ENCODE results near the gene LPAR3.

GRCh38 chr1:84810343-84810742, 82.7 kb downstream of the LPAR3 start:
- TF ChIP-seq ZNF24 (IDR thresholded peaks at IDR 0.05) (no peak), CREM (IDR thresholded peaks at IDR 0.05) (no peak), CREM (CRISPR knock-in tag; IDR thresholded peaks at IDR 0.05) (no peak), ZNF274 (CRISPR knock-in tag; IDR thresholded peaks at IDR 0.05) (no peak), NFAT5 (CRISPR knock-in tag; IDR thresholded peaks at IDR 0.05) (no peak), ZNF766 (CRISPR knock-in tag; IDR thresholded peaks at IDR 0.05; ENCODE audit: borderline replicate concordance) (no peak), HCFC1 (IDR thresholded peaks at IDR 0.05; ENCODE audit: low read depth, low read length) (no peak), CTCF (CRISPR knock-in tag; IDR thresholded peaks at IDR 0.05) (no peak), GATA4 (IDR thresholded peaks at IDR 0.05; ENCODE audit: borderline replicate concordance, low read depth) (no peak), NFYB (CRISPR knock-in tag; IDR thresholded peaks at IDR 0.05) (no peak), BHLHE40 (IDR thresholded peaks at IDR 0.05; ENCODE audit: low read length) (no peak), TCF7L2 (IDR thresholded peaks at IDR 0.05; ENCODE audit: low read depth, low read length) (no peak), FOSL1 (CRISPR knock-in tag; IDR thresholded peaks at IDR 0.05; ENCODE audit: borderline replicate concordance) (no peak), ZNF720 (CRISPR knock-in tag; IDR thresholded peaks at IDR 0.05) (no peak)

Measured in HepG2 (cell line).